Keratinocyte (primary cell): ENCODE measurements around the gene OPHN1. TPM values are rescaled to one million over a fixed set of nuclear protein-coding genes. Genes with fewer than 3 reads are reported as not detected.

ENCODE experiments used
- DNase-seq: peaks from one replicate; pipeline ENCODE4 v3.0.0-alpha.2; 2011; ENCODE audit warnings: low read depth, missing footprints, low spot score
- FAIRE-seq: peaks from 2 replicates; lab custom pipeline; 2011; peaks lifted over from hg19 to GRCh38; lab: Jason Lieb, UNC
- H2AFZ ChIP-seq: 2 replicates; pipeline ENCODE4 v1.6.0; 2012; ENCODE audit warnings: low read length, control low read depth, inconsistent platforms; ENCODE audit not compliant: control insufficient read depth
- H3K27ac ChIP-seq: 2 replicates; pipeline ENCODE4 v1.5.1; 2011; ENCODE audit warnings: low read length; ENCODE audit not compliant: control insufficient read depth, insufficient read depth
- H3K27me3 ChIP-seq: 3 replicates; pipeline ENCODE4 v1.6.0; 2011; ENCODE audit warnings: low read length; ENCODE audit not compliant: control insufficient read depth, insufficient read depth; ENCODE audit errors: extremely low read depth
- H3K36me3 ChIP-seq, 2 experiments: 2 replicates in 1 of 2; 3 replicates in 1 of 2; pipeline ENCODE4 v1.5.1; 2011; ENCODE audit warnings: low read length in 2 of 2, mild to moderate bottlenecking in 1 of 2; ENCODE audit not compliant: control insufficient read depth in 2 of 2, insufficient read depth in 2 of 2; ENCODE audit errors: extremely low read depth in 1 of 2
- H3K4me1 ChIP-seq: 3 replicates; pipeline ENCODE4 v1.5.1; 2011; ENCODE audit warnings: low read length; ENCODE audit not compliant: control insufficient read depth, insufficient read depth; ENCODE audit errors: extremely low read depth
- H3K4me2 ChIP-seq: 3 replicates; pipeline ENCODE4 v1.6.0; 2011; ENCODE audit warnings: low read depth, low read length; ENCODE audit not compliant: control insufficient read depth, insufficient read depth; ENCODE audit errors: extremely low read depth
- H3K4me3 ChIP-seq, 3 experiments: fragments of 200-600 bp in 1 of 3; sonication (generic) in 1 of 3; 2 replicates in 2 of 3; 3 replicates in 1 of 3; pipeline ENCODE4 v1.5.1; 2011 to 2016; ENCODE audit warnings: low read length in 3 of 3, mild to moderate bottlenecking in 3 of 3, control low read depth in 2 of 3, inconsistent platforms in 1 of 3, low read depth in 1 of 3, mixed read lengths in 1 of 3, mixed run types in 1 of 3, moderate library complexity in 1 of 3; ENCODE audit not compliant: control insufficient read depth in 2 of 3, insufficient read depth in 2 of 3; ENCODE audit errors: extremely low read depth in 1 of 3
- H3K79me2 ChIP-seq: 2 replicates; pipeline ENCODE4 v1.6.0; 2012; ENCODE audit warnings: low read length; ENCODE audit not compliant: control insufficient read depth, insufficient read depth
- H3K9ac ChIP-seq: 3 replicates; pipeline ENCODE4 v1.6.0; 2011; ENCODE audit warnings: low read length; ENCODE audit not compliant: control insufficient read depth, insufficient read depth; ENCODE audit errors: extremely low read depth
- H3K9me1 ChIP-seq: 3 replicates; pipeline ENCODE4 v1.6.0; 2011; ENCODE audit warnings: low read length; ENCODE audit not compliant: control insufficient read depth, insufficient read depth; ENCODE audit errors: extremely low read depth
- H3K9me3 ChIP-seq: 2 replicates; pipeline ENCODE4 v1.5.1; 2012; ENCODE audit warnings: low read depth, low read length; ENCODE audit not compliant: control insufficient read depth
- H4K20me1 ChIP-seq: 3 replicates; pipeline ENCODE4 v1.6.0; 2011; ENCODE audit warnings: low read length; ENCODE audit not compliant: control insufficient read depth, insufficient read depth; ENCODE audit errors: extremely low read depth
- CTCF ChIP-seq, 3 experiments: IDR thresholded peaks in 1 of 3; conservative IDR thresholded peaks in 1 of 3; optimal IDR thresholded peaks in 1 of 3; 2 replicates in 2 of 3; 3 replicates in 1 of 3; pipeline versions ENCODE3 to v1.5.1; 2011; ENCODE audit warnings: low read length in 3 of 3, mild to moderate bottlenecking in 3 of 3, moderate library complexity in 2 of 3, control low read depth in 1 of 3, inconsistent platforms in 1 of 3; ENCODE audit not compliant: insufficient read depth in 2 of 3; ENCODE audit errors: extremely low read depth in 1 of 3
- EZH2 ChIP-seq: IDR thresholded peaks from one replicate; pipeline ENCODE4 v1.6.1; 2012; ENCODE audit warnings: inconsistent platforms, mild to moderate bottlenecking, low read length, moderate library complexity
- dilution Hi-C: fragments of 300-500 bp; cut with MboI; formaldehyde crosslinking; loops from one replicate; pipeline ENCODE4 v1.7.0; 2020; ENCODE audit warnings: low sequenced_read_pairs; ENCODE audit not compliant: extremely low pct_ligation_motif_present
- polyA plus RNA-seq, 5 experiments: library from polyadenylated mRNA; depleted of rRNA in 3 of 5; stranded (reverse) in 3 of 5; stranded (forward) in 1 of 5; unstranded in 1 of 5; fragments of >200 nt; gene quantifications; 1 replicate in 1 of 5; 2 replicates in 3 of 5; 3 replicates in 1 of 5; pipeline versions ENCODE4 v1.2.1 to v1.2.3, GENCODE V29; 2011 to 2012; ENCODE audit warnings: missing spikeins in 2 of 5, low read depth in 1 of 5, low replicate concordance in 1 of 5

OPHN1 gene
- polyA plus RNA-seq, 1 donor (not counting 4 experiments of a cell fraction or from before 2014, with no cell fraction given), result 3.1 TPM

- Histone ChIP-seq H3K4me1 (no peaks in the 10 kb centered on the region), H3K9me3 (no peaks in the 10 kb centered on the region), H3K27me3 (no peaks in the 10 kb centered on the region), H3K79me2 (no peaks in the 10 kb centered on the region), H3K36me3 (no peaks in the 10 kb centered on the region), H3K4me2 (no peak overlapping the region), H3K9me1 (no peaks in the 10 kb centered on the region), H2AFZ (no peak overlapping the region), H3K27ac (no peak overlapping the region), H3K9ac (no peak overlapping the region), H4K20me1 (no peaks in the 10 kb centered on the region), H3K4me3 (no peak overlapping the region)
- FAIRE-seq, result no peak
- dilution Hi-C loops, result no loop called here
- DNase-seq, result no peak
- TF ChIP-seq CTCF (optimal IDR thresholded peaks at IDR 0.05 in 1 of 3, IDR thresholded peaks at IDR 0.05 in 1 of 3, conservative IDR thresholded peaks at IDR 0.05 in 1 of 3; ENCODE audit: extremely low read depth in 1 of 3, insufficient read depth in 2 of 3, low read length in 3 of 3) (no peak), EZH2 (no peak)
These were observed 345.8 kb downstream of the OPHN1 start for GRCh38 chrX:68087526-68087925.

- no peaks in the 10 kb centered on the region for H4K20me1 ChIP-seq
- no peak overlapping the region for H2AFZ ChIP-seq
- H3K79me2 ChIP-seq, result no peaks in the 10 kb centered on the region
- H3K4me2 ChIP-seq, result no peak overlapping the region
- no peak for FAIRE-seq
- dilution Hi-C loops, result no loop called here
- no peak for TF ChIP-seq CTCF (optimal IDR thresholded peaks at IDR 0.05 in 1 of 3, IDR thresholded peaks at IDR 0.05 in 1 of 3, conservative IDR thresholded peaks at IDR 0.05 in 1 of 3; ENCODE audit: extremely low read depth in 1 of 3, insufficient read depth in 2 of 3, low read length in 3 of 3)
- TF ChIP-seq EZH2, result no peak
- no peak overlapping the region for H3K9ac ChIP-seq
- no peaks in the 10 kb centered on the region for H3K9me1 ChIP-seq
- DNase-seq, result no peak
- no peak overlapping the region for H3K27ac ChIP-seq
- H3K9me3 ChIP-seq, result no peaks in the 10 kb centered on the region
- H3K27me3 ChIP-seq, result no peaks in the 10 kb centered on the region
- no peaks in the 10 kb centered on the region for H3K36me3 ChIP-seq
- H3K4me3 ChIP-seq, result no peak overlapping the region
- no peaks in the 10 kb centered on the region for H3K4me1 ChIP-seq
These were observed 346.6 kb downstream of the OPHN1 start for GRCh38 chrX:68086709-68087108.
